ENCODE measurements around the gene CCR3.

- no peak for TF ChIP-seq CTCF (IDR thresholded peaks at IDR 0.05)
- TF ChIP-seq POLR2A (IDR thresholded peaks at IDR 0.05) = no peak
These were observed 47.7 kb downstream of the CCR3 start for GRCh38 chr3:46289966-46290365.

Data from sigmoid colon (tissue), 3 donors.